Astrocyte (in vitro differentiated cells and primary cell): ENCODE data around the gene PHC2.

Experiments
- EZH2 ChIP-seq: IDR thresholded peaks from 2 replicates; pipeline ENCODE4 v1.6.1; 2012; ENCODE audit warnings: mild to moderate bottlenecking, low read length, inconsistent platforms; ENCODE audit not compliant: insufficient read depth
- TF ChIP-seq, protein P1 (sequence below): IDR thresholded peaks from 2 replicates; pipeline ENCODE4 v1.5.1; 2011; ENCODE audit warnings: low read depth, mild to moderate bottlenecking, inconsistent platforms, low read length, moderate library complexity; ENCODE audit not compliant: insufficient read depth

- TF ChIP-seq, protein P1, sequence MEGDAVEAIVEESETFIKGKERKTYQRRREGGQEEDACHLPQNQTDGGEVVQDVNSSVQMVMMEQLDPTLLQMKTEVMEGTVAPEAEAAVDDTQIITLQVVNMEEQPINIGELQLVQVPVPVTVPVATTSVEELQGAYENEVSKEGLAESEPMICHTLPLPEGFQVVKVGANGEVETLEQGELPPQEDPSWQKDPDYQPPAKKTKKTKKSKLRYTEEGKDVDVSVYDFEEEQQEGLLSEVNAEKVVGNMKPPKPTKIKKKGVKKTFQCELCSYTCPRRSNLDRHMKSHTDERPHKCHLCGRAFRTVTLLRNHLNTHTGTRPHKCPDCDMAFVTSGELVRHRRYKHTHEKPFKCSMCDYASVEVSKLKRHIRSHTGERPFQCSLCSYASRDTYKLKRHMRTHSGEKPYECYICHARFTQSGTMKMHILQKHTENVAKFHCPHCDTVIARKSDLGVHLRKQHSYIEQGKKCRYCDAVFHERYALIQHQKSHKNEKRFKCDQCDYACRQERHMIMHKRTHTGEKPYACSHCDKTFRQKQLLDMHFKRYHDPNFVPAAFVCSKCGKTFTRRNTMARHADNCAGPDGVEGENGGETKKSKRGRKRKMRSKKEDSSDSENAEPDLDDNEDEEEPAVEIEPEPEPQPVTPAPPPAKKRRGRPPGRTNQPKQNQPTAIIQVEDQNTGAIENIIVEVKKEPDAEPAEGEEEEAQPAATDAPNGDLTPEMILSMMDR: no peak
- TF ChIP-seq EZH2: no peak
Observed at GRCh38 chr1:33346533-33346926, 84.4 kb downstream of the PHC2 start.
